NCI-H2107 (cell line): ENCODE results near the gene TSEN54.
"Not testable (repeated sequence)": the region's sequence is repeated elsewhere in the genome, so short reads cannot be mapped to it uniquely, and the experiment has no call there.

Experiments
- DNase-seq: peaks from one replicate; lab custom pipeline; 2025; lab: John Stamatoyannopoulos, UW

TSEN54 gene

DNA sequence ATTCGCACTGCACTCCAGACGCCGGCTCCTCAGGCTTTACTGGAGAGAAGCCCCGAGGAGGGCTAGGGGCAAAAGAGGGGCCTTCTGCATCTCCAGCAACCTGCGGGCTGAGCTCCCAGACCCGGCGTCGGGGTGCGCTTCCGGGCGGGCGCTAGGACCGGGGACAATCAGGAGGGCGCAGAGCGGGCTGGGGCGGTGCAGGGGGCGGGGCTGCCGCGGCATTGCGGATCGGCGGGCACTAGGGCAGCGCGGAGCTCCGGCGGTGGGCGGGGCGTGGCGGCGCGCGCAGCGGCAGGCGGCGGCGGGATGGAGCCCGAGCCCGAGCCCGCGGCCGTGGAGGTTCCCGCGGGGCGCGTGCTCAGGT is at the start of gene TSEN54:
TSEN54 (plus strand) TSS at position 274 of the 364 bp plus-strand sequence; CDS start at position 307, 33 bp downstream.
- peak; percentile 73 for DNase-seq

- DNase-seq = no peak
Observed at GRCh38 chr17:75468291-75468754, 48.0 kb upstream of the TSEN54 start.

- DNase-seq = no peak
Observed at GRCh38 chr17:75468779-75469373, 47.5 kb upstream of the TSEN54 start.

GRCh38 chr17:75471207-75471606 is 45.1 kb upstream of the TSEN54 start:
- DNase-seq = no peak

DNA sequence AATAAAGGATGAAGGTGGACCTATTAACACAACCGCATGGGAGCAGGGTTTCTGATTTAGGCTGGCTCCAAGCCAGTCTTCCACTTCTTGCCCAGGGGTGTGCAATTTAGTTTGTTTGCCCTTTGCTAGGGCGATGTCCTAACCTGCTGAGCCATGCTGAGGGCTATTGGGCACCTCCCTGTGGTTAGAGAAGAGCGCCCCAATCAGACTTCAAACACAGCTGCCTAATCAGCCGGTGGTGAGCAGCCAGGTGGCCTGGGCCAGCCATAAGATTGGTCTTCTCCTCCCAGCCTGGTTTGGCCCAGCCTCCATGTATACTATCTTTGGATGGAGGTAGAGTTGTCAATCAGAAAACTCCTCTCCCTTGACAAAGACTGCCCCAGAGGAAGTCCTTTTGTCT is 44.2 kb upstream of the TSEN54 start:
- DNase-seq = peak; percentile 51

DNA sequence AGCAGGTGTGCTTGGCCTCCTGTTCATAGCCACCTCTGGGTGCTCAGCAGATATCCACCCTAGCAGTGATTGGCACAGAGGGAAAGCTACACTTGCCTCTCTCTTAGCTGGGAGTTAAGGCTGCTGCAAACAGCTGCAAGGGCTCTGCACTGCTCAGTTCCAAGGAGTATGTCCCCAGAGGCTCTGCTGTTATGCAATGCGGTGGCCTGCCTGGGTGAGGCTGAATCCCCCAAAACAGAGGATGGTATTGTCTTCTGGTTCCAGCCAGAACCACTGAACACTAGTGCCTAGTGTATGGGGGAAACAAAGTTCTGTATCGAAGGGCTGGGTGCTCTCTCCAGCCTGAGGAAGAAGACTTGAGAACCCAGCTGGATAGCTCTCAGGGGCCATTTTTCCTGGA is 43.1 kb upstream of the TSEN54 start:
- DNase-seq = no peak

GRCh38 chr17:75474736-75475135 is 41.6 kb upstream of the TSEN54 start:
- DNase-seq = no peak

DNA sequence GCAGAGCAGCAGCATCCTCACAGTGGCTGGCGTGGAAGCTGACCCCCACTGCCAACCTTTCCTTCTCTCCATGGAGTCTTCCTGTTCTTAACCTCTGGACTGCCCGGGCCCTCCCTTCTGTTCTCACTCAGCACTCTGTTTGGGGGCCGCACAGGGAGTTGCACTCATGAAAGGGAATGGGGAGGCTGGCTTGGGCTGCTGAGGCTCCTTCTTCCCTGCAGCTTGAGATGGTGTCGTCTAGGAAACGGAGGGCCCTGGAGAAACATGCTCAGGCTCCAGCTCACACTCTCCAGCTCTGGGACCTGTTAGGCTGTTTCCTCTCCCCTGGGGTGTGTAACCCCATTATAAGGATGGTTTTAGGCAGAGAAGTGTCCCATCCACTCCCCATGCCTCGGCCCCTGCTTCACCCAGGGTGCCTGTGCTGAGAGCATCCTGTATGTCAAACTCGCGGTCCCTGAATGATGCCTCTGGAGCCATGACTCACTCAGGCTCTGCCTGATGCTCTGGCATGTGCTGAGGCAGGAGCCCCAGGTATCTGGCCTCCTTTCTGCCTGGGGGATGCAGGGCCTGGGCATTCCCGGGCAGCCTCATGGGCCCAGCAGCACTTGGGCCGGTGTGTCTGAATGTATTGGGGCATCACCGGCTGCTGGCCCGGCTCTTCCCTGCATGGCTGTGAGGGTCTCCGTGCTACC is 41.0 kb upstream of the TSEN54 start:
- no peak for DNase-seq

GRCh38 chr17:75475851-75476250 is 40.5 kb upstream of the TSEN54 start:
- DNase-seq = no peak

DNA sequence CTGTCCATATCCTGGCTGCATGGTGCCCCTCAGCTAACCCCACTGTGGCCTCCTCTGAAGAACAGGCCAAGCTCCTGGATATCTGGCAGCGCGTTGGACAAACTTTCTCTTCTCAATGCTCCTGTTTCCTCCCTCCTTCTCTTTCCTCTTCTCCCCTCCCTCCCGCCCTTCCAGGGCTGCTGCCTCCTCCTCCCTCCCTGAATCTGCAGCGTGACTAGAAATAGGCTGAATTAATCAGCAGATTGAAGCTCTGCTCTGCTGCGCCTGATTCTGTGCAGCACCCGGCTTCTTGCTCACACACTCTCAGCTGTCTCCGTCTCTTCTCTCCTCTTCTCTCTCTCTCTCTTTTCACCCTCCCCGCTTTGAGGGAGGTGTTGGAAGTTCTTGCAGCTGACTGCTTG is 40.1 kb upstream of the TSEN54 start:
- DNase-seq = no peak

- DNase-seq = no peak
Observed at GRCh38 chr17:75476752-75477489, 39.4 kb upstream of the TSEN54 start.

DNA sequence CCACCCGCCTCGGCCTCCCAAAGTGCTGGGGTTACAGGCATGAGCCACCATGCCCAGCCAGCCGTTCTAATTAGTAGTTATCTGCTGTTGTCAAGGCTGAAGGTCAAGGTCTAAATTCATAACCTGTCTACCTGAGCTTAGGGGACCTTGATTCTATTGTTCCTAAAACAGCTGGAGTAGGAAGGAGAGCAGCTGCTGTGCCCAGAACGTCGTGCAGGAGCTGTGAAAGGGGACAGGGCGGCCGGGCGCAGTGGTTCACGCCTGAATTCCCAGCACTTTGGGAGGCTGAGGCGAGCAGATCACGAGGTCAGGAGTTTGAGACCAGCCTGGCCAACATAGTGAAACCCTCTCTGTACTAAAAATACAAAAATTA is 38.9 kb upstream of the TSEN54 start:
- not testable (repeated sequence) for DNase-seq

DNA sequence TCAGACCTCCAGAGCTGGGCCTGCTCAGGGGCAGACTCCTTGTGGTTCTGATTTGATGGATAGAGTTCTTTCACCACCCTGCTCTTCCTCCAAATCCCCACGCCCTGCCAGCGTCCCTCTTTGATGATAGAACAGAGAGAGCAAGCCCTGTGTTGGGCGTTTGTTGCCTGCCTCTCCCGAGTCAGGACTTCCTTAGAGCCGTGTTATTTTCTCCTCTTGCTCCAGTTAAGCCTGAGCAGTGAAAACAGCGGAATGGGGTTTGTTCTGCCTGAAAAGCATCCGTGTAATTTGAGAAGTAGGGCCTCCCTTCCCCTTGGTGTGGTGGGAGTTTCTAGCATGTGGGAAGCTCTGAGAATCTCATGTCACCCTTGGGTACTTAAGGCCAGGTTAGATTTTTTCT is 37.8 kb upstream of the TSEN54 start:
- no peak for DNase-seq

DNA sequence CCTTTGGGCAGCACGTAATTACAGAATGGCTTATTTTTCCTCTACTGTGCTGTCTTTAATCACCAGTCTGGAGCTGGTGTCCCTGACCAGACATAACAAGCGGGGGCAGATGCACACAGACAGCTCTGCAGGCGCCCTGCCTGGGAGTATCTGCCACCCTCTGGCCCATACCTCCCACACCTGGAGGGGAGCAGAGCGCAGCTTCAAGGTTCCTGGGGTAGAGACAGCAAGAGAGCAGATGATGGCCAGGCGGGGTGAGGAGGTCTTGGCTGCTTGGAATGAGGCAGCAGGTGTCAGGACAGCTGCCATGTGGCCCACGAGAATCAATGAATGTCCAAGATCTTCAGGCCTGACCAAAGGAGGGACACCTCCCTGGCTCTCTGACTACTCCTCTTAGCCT is 36.0 kb upstream of the TSEN54 start:
- DNase-seq = no peak

DNA sequence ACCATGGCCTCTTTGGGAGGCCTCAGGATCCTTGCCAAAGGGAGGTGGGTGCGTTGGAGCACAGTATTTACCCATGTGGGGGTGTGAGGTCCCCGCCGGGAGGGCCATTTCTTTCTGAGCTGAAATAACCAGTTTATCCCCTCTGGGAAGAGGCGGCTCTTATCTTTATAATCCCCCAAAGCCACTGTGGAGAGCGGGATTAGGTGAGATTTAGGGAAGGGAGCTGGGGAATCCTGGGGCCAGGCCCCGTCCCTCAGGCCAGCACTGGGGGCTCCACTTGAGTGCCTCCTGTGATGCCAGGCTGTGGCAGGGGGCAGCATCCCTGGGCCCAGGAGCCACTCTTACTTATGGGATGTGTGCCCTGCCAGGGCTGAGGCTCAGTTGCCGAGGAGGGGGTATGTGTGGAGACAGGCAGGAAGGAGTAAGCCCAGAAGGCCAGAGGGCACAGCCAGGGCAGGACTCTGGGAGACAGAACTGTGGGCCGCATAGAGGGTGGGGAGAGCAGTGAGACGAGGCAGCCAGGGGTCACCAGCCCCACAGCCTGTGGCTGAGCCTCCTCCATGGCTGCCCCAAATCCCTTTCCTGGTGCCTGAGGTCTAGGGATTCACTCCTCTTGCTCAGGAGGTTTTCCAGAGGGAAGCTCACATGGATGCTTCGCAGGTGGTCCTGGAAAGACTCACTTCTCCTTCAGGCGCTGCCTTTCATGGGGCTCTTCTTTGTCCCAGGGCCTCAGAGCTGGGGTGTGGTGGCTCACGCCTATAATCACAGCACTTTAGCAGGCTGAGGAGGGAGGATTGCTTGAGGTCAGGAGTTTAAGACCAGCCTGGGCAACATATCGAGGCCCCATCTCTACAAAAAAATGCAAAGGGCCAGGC is 34.9 kb upstream of the TSEN54 start:
- no peak for DNase-seq

- DNase-seq = no peak
Observed at GRCh38 chr17:75482098-75482942, 34.0 kb upstream of the TSEN54 start.

GRCh38 chr17:75485688-75486087 is 30.6 kb upstream of the TSEN54 start:
- DNase-seq = no peak

- DNase-seq = no peak
Observed at GRCh38 chr17:75486151-75486550, 30.2 kb upstream of the TSEN54 start.

DNA sequence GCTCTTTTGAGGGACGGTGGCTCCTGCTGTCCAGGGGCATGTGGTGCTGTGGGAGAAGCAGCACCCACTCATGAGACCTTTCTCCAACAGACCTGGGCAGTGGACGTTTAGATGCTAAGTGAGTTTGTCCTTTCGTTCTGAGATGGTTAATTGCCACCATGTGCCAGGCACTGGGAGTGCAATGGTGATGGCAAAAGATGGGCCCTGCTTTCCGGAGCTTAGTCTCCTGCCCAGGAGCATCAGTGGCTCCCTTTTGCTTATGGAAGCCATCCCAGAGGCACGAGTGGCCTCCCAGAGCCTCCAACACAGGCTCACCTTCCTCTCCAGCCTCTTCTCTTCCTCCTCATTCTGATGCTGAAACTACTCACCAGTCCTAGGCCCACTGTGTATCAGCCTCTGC is 29.4 kb upstream of the TSEN54 start:
- DNase-seq = no peak

DNA sequence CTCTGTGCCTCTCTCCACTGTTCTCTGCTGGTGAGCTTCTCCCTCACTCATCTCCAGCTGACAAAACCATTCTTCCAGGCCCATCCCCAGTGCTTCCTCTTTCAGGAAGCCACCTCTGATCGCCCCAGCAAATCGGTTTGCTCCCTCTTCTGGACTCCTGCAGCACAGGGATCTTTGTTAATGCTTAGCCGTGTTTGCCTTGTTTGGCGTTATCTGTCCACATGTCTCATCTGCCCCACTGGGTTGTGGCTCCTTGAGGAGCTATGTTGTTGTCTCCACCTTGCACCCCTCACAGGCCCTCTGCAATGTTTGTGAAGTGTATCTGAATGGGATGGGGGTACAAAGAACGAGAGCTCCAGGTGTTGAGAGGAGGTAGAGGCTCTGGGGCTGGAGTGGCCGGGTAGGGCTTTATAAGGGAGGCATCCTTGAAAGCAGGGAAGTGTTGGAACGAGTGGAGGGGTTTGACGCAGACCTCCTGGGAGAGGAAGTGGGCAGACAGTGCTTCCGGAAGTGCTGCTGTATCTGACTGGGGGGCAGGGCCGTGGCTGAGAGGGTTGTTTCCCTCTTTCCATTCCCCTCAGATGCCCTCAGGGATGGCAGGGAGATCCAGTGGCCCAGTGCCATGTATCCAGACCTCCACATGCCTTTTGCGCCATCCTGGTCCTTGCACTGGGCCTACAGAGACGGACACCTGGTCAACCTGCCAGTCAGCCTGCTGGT is 28.8 kb upstream of the TSEN54 start:
- no peak for DNase-seq
